Endothelial cell of umbilical vein (primary cell): ENCODE data around the gene P4HA3. TPM values are rescaled to one million over a fixed set of nuclear protein-coding genes. Genes with fewer than 3 reads are reported as not detected.

Source experiments
- BruUV-seq: library from RNA; stranded (reverse); fragments of 400-500 nt; replicated peaks from 2 replicates; lab custom pipeline; 2021; lab: Mats Ljungman, UMichigan
- CTCF ChIA-PET: fragments of 300-600, 350-600 bp; sonication (Branson Sonifier 250); formaldehyde crosslinking; loops from one replicate; lab custom pipeline; 2021; ENCODE audit warnings: antibody characterized with exemption, inconsistent platforms; lab: Charles Lee
- POLR2A ChIA-PET: fragments of 300-600, 350-600 bp; sonication (Branson Sonifier 250); formaldehyde crosslinking; loops from one replicate; lab custom pipeline; 2021; ENCODE audit warnings: antibody characterized with exemption, inconsistent platforms; lab: Charles Lee
- DNase-seq: peaks from one replicate; pipeline ENCODE4 v3.0.0-alpha.2; 2011; ENCODE audit warnings: low read depth, low spot score
- FAIRE-seq: peaks from 2 replicates; lab custom pipeline; 2011; peaks lifted over from hg19 to GRCh38; lab: Jason Lieb, UNC
- H2AFZ ChIP-seq: 2 replicates; pipeline ENCODE4 v1.6.0; 2012; ENCODE audit warnings: low read depth, low read length, control low read depth, inconsistent platforms
- H3K27ac ChIP-seq: 2 replicates; pipeline ENCODE4 v1.5.1; 2011; ENCODE audit warnings: low read depth, mild to moderate bottlenecking, control low read depth, low read length, moderate library complexity; ENCODE audit not compliant: insufficient read depth
- H3K27me3 ChIP-seq, 2 experiments: 2 replicates each; pipeline versions ENCODE4 v1.6.0 to v1.6.1; 2011; ENCODE audit warnings: low read length in 2 of 2, mixed read lengths in 1 of 2; ENCODE audit not compliant: control insufficient read depth in 2 of 2, insufficient read depth in 2 of 2
- H3K36me3 ChIP-seq, 2 experiments: 2 replicates in 1 of 2; 3 replicates in 1 of 2; pipeline ENCODE4 v1.5.1; 2011; ENCODE audit warnings: low read length in 2 of 2, mild to moderate bottlenecking in 1 of 2, moderate library complexity in 1 of 2; ENCODE audit not compliant: control insufficient read depth in 2 of 2, insufficient read depth in 2 of 2; ENCODE audit errors: extremely low read depth in 1 of 2
- H3K4me1 ChIP-seq: 3 replicates; pipeline ENCODE4 v1.5.1; 2011; ENCODE audit warnings: mild to moderate bottlenecking, low read length; ENCODE audit not compliant: control insufficient read depth, insufficient read depth; ENCODE audit errors: extremely low read depth
- H3K4me2 ChIP-seq: 2 replicates; pipeline ENCODE4 v1.6.1; 2011; ENCODE audit warnings: low read length, control low read depth, mixed read lengths; ENCODE audit not compliant: insufficient read depth
- H3K4me3 ChIP-seq, 3 experiments: fragments of 200-600 bp in 1 of 3; sonication (generic), shearing (Covaris generic) in 1 of 3; replicated peaks in 1 of 3; 2 replicates each; pipeline ENCODE4 v1.5.1; 2011 to 2016; ENCODE audit warnings: control low read depth in 3 of 3, low read length in 3 of 3, mild to moderate bottlenecking in 2 of 3, inconsistent platforms in 1 of 3, low read depth in 1 of 3, moderate library complexity in 1 of 3; ENCODE audit not compliant: insufficient read depth in 1 of 3
- H3K79me2 ChIP-seq: 2 replicates; pipeline ENCODE4 v1.6.0; 2012; ENCODE audit warnings: low read length, inconsistent platforms; ENCODE audit not compliant: control insufficient read depth, insufficient read depth
- H3K9ac ChIP-seq: replicated peaks from 2 replicates; pipeline ENCODE3; 2011; ENCODE audit warnings: low read length, control low read depth; ENCODE audit not compliant: insufficient read depth; ENCODE audit errors: extremely low read depth
- H3K9me1 ChIP-seq: replicated peaks from 3 replicates; pipeline ENCODE4 v1.6.0; 2011; ENCODE audit warnings: mild to moderate bottlenecking, low read length; ENCODE audit not compliant: control insufficient read depth, insufficient read depth; ENCODE audit errors: extremely low read depth
- H3K9me3 ChIP-seq: replicated peaks from 2 replicates; pipeline ENCODE4 v1.5.1; 2012; ENCODE audit warnings: low read length, inconsistent platforms; ENCODE audit not compliant: control insufficient read depth, insufficient read depth
- H4K20me1 ChIP-seq: replicated peaks from 2 replicates; pipeline ENCODE3; 2011; ENCODE audit warnings: mild to moderate bottlenecking, low read length; ENCODE audit not compliant: control insufficient read depth, insufficient read depth; ENCODE audit errors: extremely low read depth
- CTCF ChIP-seq, 2 donors: IDR thresholded peaks; 1 replicate in 1 of 2; 2 replicates in 1 of 2; pipeline ENCODE4 v1.5.1; 2011; ENCODE audit warnings: low read length in 2 of 2, mild to moderate bottlenecking in 2 of 2, moderate library complexity in 2 of 2, control low read depth in 1 of 2, inconsistent platforms in 1 of 2, low read depth in 1 of 2; ENCODE audit not compliant: insufficient read depth in 1 of 2; ENCODE audit errors: extremely low read depth in 1 of 2
- EZH2 ChIP-seq: IDR thresholded peaks from 2 replicates; pipeline ENCODE4 v1.6.1; 2012; ENCODE audit warnings: borderline replicate concordance, low read depth, mild to moderate bottlenecking, moderate library complexity, low read length, inconsistent platforms; ENCODE audit not compliant: severe bottlenecking
- FOS ChIP-seq: IDR thresholded peaks from 2 replicates; pipeline ENCODE4 v1.6.1; 2011; ENCODE audit warnings: mild to moderate bottlenecking, low read length, moderate library complexity, borderline replicate concordance; ENCODE audit not compliant: insufficient read depth
- GATA2 ChIP-seq: IDR thresholded peaks from 2 replicates; pipeline ENCODE4 v1.7.0; 2011; ENCODE audit warnings: low read depth, mild to moderate bottlenecking, moderate library complexity, mixed read lengths, low read length; ENCODE audit not compliant: insufficient read length, insufficient read depth
- JUN ChIP-seq: IDR thresholded peaks from 2 replicates; pipeline ENCODE4 v1.6.1; 2011; ENCODE audit warnings: borderline replicate concordance, low read depth; ENCODE audit not compliant: insufficient read length, insufficient read depth
- MAX ChIP-seq: IDR thresholded peaks from 2 replicates; pipeline ENCODE4 v1.6.1; 2011; ENCODE audit not compliant: insufficient read depth, insufficient read length
- MYC ChIP-seq: IDR thresholded peaks from one replicate; pipeline ENCODE4 v1.6.1; 2011; ENCODE audit warnings: mild to moderate bottlenecking, low read depth, low read length
- POLR2A ChIP-seq: IDR thresholded peaks from 2 replicates; pipeline ENCODE4 v1.6.1; 2012; ENCODE audit warnings: low read depth, mild to moderate bottlenecking, control low read depth, low read length
- POLR2AphosphoS5 ChIP-seq: IDR thresholded peaks from 2 replicates; pipeline ENCODE4 v1.6.1; 2012; ENCODE audit warnings: low read depth, mild to moderate bottlenecking, control low read depth, low read length, moderate library complexity; ENCODE audit not compliant: insufficient read depth
- dilution Hi-C: fragments of 300-500 bp; cut with MboI; formaldehyde crosslinking; loops from one replicate; pipeline ENCODE4 v1.15.0; 2019; ENCODE audit warnings: low sequenced_read_pairs; ENCODE audit not compliant: extremely low pct_ligation_motif_present
- intact Hi-C: fragments of 100-400 bp; cut with micrococcal nuclease; formaldehyde crosslinking; loops from one replicate; pipeline ENCODE4 v1.10.0; 2022
- polyA plus RNA-seq, 4 experiments: library from polyadenylated mRNA; depleted of rRNA in 3 of 4; stranded (reverse) in 3 of 4; unstranded in 1 of 4; fragments of >200 nt; gene quantifications; 2 replicates each; pipeline versions ENCODE4 v1.2.1 to v1.2.3, GENCODE V29; 2011 to 2012; ENCODE audit warnings: missing spikeins in 1 of 4
- total RNA-seq: library from RNA; stranded (reverse); gene quantifications from 2 replicates; pipeline ENCODE4 v1.2.3, GENCODE V29; 2021

Gene P4HA3
- total and polyA plus RNA-seq, 2 donors (not counting 3 experiments of a cell fraction or from before 2014, with no cell fraction given) = 26.9 to 40.0 TPM

GRCh38 chr11:74355626-74356025 lies 44.2 kb upstream of the P4HA3 start:
- FAIRE-seq (no peak), DNase-seq (no peak)
- Histone ChIP-seq H4K20me1 (no peaks in the 10 kb centered on the region), H3K4me2 (no peak overlapping the region), H2AFZ (no peak overlapping the region), H3K9ac (no peak overlapping the region), H3K36me3 (peaks cover 2 to 4% of the 10 kb centered on the region in 2 experiments), H3K79me2 (no peaks in the 10 kb centered on the region), H3K4me1 (no peaks in the 10 kb centered on the region), H3K27me3 (no peaks in the 10 kb centered on the region), H3K4me3 (no peak overlapping the region), H3K9me1 (no peaks in the 10 kb centered on the region), H3K9me3 (no peaks in the 10 kb centered on the region), H3K27ac (no peak overlapping the region)
- no TSS peak for BruUV-seq
- dilution Hi-C loops = no loop called here
- ChIA-PET POLR2A (interaction anchor here (0.7 kb wide), 1 partner anchor 94 kb away, joined by 4 read pairs; no protein-coding TSS in a partner anchor), CTCF (interaction anchor here (2.0 to 3.3 kb wide), 2 partner anchors 94 to 100 kb away, joined by 8 to 11 read pairs; no protein-coding TSS in a partner anchor)
- TF ChIP-seq MAX = no peak
- no peak for TF ChIP-seq POLR2AphosphoS5
- TF ChIP-seq FOS = no peak
- TF ChIP-seq GATA2 = no peak
- TF ChIP-seq EZH2 = no peak
- TF ChIP-seq JUN = no peak
- intact Hi-C loops = no loop called here

DNA sequence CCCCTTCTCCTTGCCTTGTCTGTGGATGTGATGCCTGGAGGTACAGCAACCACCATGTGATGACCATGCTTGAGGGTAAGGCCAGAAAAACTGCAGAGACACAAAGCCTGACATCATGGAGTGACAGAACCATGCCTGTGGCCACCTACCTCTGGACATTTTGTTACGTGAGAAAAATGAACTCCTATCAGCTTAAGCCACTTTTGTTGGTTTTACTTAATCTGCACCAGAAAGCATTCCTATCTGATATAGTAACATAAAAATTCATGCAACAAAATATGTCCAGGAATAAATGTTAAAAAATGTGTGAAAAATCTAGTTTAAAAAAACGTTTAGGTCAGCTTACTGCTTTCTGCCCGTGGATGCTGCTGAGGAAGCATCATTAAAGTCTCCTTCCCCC lies 42.6 kb upstream of the P4HA3 start:
- H3K79me2 ChIP-seq = no peaks in the 10 kb centered on the region
- dilution Hi-C loops (no loop called here), intact Hi-C loops (no loop called here)
- H3K4me3 ChIP-seq = no peak overlapping the region
- no peak overlapping the region for H3K9ac ChIP-seq
- BruUV-seq = no TSS peak
- no peaks in the 10 kb centered on the region for H3K9me1 ChIP-seq
- no peaks in the 10 kb centered on the region for H3K27me3 ChIP-seq
- DNase-seq = no peak
- H3K4me2 ChIP-seq = no peak overlapping the region
- H3K36me3 ChIP-seq = peaks cover 0 to 2% of the 10 kb centered on the region in 2 experiments
- no peak for FAIRE-seq
- no peak overlapping the region for H3K27ac ChIP-seq
- H3K4me1 ChIP-seq = no peaks in the 10 kb centered on the region
- no peaks in the 10 kb centered on the region for H3K9me3 ChIP-seq
- no peak overlapping the region for H2AFZ ChIP-seq
- CTCF ChIA-PET = interaction anchor here (0.9 to 1.4 kb wide), 4 partner anchors 10 to 98 kb away, joined by 3 to 8 read pairs (median 3); no protein-coding TSS in a partner anchor
- H4K20me1 ChIP-seq = no peaks in the 10 kb centered on the region
- TF ChIP-seq POLR2A (no peak), JUN (no peak), FOS (no peak), CTCF (IDR thresholded peaks at IDR 0.05; ENCODE audit: extremely low read depth in 1 of 2, insufficient read depth in 1 of 2, low read depth in 1 of 2, low read length in 2 of 2) (no peak), MYC (no peak), POLR2AphosphoS5 (no peak), GATA2 (no peak), EZH2 (no peak), MAX (no peak)
- POLR2A ChIA-PET = no interaction called here
